Effector memory CD4-positive, alpha-beta T cell (primary cell): ENCODE measurements around the gene ANGPT4.

Experiments
- DNase-seq, 3 donors: peaks; one replicate each; pipeline ENCODE4 v3.0.0-alpha.2; 2020
- H3K27ac ChIP-seq: 2 replicates; pipeline ENCODE4 v1.7.0; 2013; ENCODE audit warnings: mild to moderate bottlenecking, low read length, moderate library complexity; ENCODE audit not compliant: insufficient read depth, poor library complexity, severe bottlenecking
- H3K27me3 ChIP-seq: replicated peaks from 2 replicates; pipeline ENCODE4 v1.7.0; 2013; ENCODE audit warnings: mild to moderate bottlenecking, low read length; ENCODE audit not compliant: insufficient read depth, control insufficient read depth, poor library complexity, severe bottlenecking
- H3K36me3 ChIP-seq: 2 replicates; pipeline ENCODE4 v1.7.0; 2013; ENCODE audit warnings: mild to moderate bottlenecking, low read length, moderate library complexity; ENCODE audit not compliant: control insufficient read depth, insufficient read depth
- H3K4me1 ChIP-seq: 2 replicates; pipeline ENCODE4 v1.7.0; 2013; ENCODE audit warnings: low read length, mild to moderate bottlenecking; ENCODE audit not compliant: control insufficient read depth, insufficient read depth, poor library complexity, severe bottlenecking
- H3K4me3 ChIP-seq: 2 replicates; pipeline ENCODE4 v1.7.0; 2013; ENCODE audit warnings: low read length, low read depth, mild to moderate bottlenecking; ENCODE audit not compliant: insufficient read depth, poor library complexity, severe bottlenecking
- H3K9me3 ChIP-seq: 2 replicates; pipeline ENCODE4 v1.7.0; 2013; ENCODE audit warnings: mild to moderate bottlenecking, low read length, moderate library complexity; ENCODE audit not compliant: control insufficient read depth

ANGPT4 gene

DNA sequence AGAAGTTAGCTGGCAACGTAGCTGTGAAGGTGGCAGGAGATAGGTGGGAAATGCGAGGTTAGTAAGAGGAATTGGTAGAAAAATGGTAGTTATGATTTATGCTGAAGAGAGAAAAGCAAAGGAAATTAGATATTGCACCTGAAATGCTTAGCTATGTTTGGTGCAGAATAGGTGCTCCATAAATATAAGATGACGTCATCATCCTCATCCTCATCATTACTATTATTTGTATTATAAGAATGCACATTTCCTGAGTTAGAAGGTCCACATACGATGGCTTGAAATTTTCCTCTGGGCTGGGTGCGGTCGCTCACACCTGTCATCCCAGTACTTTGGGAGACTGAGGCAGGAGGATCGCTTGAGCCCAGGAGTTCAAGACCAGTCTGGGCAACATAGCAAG lies 39.5 kb upstream of the ANGPT4 start:
- H3K9me3 ChIP-seq = no peaks in the 10 kb centered on the region
- no peaks in the 10 kb centered on the region for H3K4me1 ChIP-seq
- H3K4me3 ChIP-seq = no peak overlapping the region
- H3K36me3 ChIP-seq = no peaks in the 10 kb centered on the region
- H3K27me3 ChIP-seq = peaks cover 6% of the 10 kb centered on the region
- no peak overlapping the region for H3K27ac ChIP-seq
- DNase-seq = no peak

DNA sequence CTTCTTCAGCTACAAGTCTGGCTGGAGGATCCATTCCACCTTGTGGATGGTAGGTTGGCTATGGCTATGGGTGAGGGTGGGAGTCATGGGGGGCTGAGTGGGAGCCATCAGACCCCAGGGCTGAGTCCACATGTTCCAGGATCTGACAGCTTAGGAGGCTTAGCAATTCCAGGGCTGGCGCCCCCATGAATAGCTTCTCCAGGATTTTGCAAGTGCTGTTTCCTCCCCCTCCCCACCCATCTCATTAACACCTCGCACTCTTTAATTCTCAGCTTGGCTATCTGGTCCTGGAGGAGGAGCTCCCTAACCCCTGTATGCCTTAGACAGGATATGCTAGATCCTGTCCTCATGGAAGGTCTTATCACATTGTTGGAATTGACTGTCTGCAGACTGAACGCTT lies 39.0 kb upstream of the ANGPT4 start:
- Histone ChIP-seq H3K4me3 (no peak overlapping the region), H3K9me3 (no peaks in the 10 kb centered on the region)

DNA sequence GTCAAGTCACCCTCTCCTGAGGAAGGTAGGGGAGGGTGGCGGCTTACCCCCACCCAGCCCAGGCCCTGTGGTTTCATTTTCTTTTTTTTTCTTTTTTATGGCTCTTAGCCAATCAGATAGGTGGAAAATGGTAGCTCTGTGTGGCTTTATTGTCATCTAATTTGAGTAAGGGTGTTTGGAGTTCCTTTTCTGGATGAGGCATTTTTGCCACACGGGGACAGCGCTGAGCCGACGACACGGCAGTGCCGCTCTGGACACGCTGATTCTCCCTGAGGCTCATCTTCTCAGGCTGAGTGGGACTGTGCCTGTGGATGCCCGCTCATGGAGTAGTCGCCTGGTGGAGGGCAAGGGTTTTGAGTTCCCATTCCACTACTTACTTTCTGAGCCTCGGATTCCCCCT lies 37.6 kb upstream of the ANGPT4 start:
- no peak for DNase-seq
- no peaks in the 10 kb centered on the region for H3K9me3 ChIP-seq
- no peak overlapping the region for H3K27ac ChIP-seq
- H3K27me3 ChIP-seq = peaks cover 6% of the 10 kb centered on the region
- H3K4me3 ChIP-seq = no peak overlapping the region
- no peaks in the 10 kb centered on the region for H3K4me1 ChIP-seq
- H3K36me3 ChIP-seq = no peaks in the 10 kb centered on the region

More for the DNA sequence above, 39.0 kb upstream of the ANGPT4 start:
- peaks cover 6% of the 10 kb centered on the region for H3K27me3 ChIP-seq
- no peaks in the 10 kb centered on the region for H3K36me3 ChIP-seq
- no peak overlapping the region for H3K27ac ChIP-seq
- H3K4me1 ChIP-seq = no peaks in the 10 kb centered on the region
- no peak for DNase-seq

DNA sequence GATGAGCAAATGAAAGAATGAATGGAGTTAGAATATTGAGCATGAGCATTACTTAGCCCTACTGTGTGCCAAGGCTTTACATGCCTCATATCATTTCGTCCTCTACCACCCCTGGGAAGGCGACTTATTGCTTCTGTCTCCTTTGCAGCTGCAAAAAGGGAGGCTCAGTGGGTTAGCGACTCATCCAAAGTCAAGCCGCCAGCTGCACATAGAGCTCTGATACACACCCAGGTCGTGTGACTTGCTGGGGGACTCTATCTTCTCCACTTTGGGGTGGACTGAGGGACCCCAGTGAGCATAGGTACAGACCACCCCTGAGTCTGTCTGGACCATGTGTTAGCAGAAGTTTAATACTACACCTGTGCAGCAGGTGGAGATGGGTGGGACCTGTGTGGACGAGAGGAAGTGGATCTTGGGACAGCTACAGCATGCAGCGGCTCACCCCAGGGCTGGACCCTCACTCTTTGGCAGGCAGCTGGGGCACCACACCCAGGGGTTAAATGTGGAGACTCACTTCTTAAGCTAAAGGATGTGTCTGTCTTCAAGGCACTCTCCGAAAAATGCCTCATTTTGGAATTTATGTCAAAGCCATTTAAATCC lies 36.2 kb upstream of the ANGPT4 start:
- H3K4me1 ChIP-seq = no peaks in the 10 kb centered on the region
- H3K27me3 ChIP-seq = peaks cover 6% of the 10 kb centered on the region
- DNase-seq = no peak
- no peaks in the 10 kb centered on the region for H3K9me3 ChIP-seq
- no peak overlapping the region for H3K4me3 ChIP-seq
- no peak overlapping the region for H3K27ac ChIP-seq
- no peaks in the 10 kb centered on the region for H3K36me3 ChIP-seq

GRCh38 chr20:951384-952169 lies 35.4 kb upstream of the ANGPT4 start:
- H3K27me3 ChIP-seq = peaks cover 5% of the 10 kb centered on the region
- H3K27ac ChIP-seq = no peak overlapping the region
- no peak for DNase-seq
- no peaks in the 10 kb centered on the region for H3K36me3 ChIP-seq
- H3K4me3 ChIP-seq = no peak overlapping the region
- no peaks in the 10 kb centered on the region for H3K9me3 ChIP-seq
- no peaks in the 10 kb centered on the region for H3K4me1 ChIP-seq

- no peak overlapping the region for H3K4me3 ChIP-seq
- no peak for DNase-seq
- H3K4me1 ChIP-seq = no peaks in the 10 kb centered on the region
- H3K27me3 ChIP-seq = peaks cover 3% of the 10 kb centered on the region
- H3K27ac ChIP-seq = no peak overlapping the region
- no peaks in the 10 kb centered on the region for H3K36me3 ChIP-seq
- no peaks in the 10 kb centered on the region for H3K9me3 ChIP-seq
These were observed 33.6 kb upstream of the ANGPT4 start for GRCh38 chr20:949717-950116.

DNA sequence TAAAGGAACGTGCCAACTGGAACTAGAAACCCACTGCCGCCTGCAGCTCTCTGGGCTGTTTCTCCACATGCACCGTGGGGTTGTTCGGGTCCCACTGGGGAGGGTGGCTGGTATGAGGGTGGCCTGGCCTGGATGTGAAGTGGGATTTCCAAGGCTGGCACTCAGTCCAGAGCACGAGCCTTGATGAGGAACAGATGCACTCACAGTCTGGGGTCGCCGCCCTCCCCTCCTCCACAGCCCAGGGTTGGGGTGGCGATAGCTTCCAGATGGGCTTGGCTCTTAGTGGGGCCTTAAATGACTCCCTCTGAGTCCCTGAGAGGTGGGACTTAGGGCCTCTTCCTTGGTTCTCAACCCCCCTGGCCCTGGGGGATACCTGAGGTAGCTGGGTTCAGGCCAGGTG lies 30.7 kb upstream of the ANGPT4 start:
- Histone ChIP-seq H3K4me3 (no peak overlapping the region), H3K4me1 (no peaks in the 10 kb centered on the region), H3K27ac (no peak overlapping the region), H3K27me3 (no peaks in the 10 kb centered on the region), H3K36me3 (no peaks in the 10 kb centered on the region), H3K9me3 (no peaks in the 10 kb centered on the region)
- no peak for DNase-seq

GRCh38 chr20:945841-946240 lies 29.7 kb upstream of the ANGPT4 start:
- no peak overlapping the region for H3K4me3 ChIP-seq
- no peaks in the 10 kb centered on the region for H3K27me3 ChIP-seq
- H3K4me1 ChIP-seq = no peaks in the 10 kb centered on the region
- DNase-seq = no peak
- no peaks in the 10 kb centered on the region for H3K36me3 ChIP-seq
- no peak overlapping the region for H3K27ac ChIP-seq
- H3K9me3 ChIP-seq = no peaks in the 10 kb centered on the region

DNA sequence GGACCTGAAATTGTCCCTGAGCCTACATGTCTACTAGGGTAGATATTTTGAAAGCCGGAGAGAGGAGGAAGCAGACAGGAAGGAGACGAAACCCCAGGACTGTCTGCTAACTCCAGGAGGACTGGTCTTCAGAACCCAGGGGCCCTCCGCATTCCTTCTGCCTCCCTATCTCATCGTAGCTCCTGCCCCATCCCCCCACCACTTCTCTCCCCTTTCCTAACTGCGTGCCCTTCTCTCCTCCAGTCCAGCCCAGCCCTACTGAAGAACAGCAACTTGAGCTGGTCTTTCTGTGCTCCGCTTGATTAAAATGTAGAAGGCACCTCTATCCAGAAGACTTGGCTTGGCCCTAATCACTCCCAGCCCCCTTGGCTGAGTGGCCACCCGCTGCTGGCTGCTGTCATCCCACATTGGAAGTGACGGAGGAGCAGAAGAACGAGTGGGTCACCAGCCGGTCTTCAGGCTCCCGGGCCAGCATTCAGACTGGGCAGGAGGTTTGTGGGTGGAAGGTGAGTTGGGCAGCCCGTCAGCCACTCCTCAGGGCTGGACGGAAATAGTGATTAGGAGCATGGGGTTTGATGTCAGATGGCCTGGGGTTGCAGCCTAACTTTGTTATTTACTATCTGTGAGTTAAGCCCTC lies 28.8 kb upstream of the ANGPT4 start:
- Histone ChIP-seq H3K27ac (no peak overlapping the region), H3K27me3 (no peaks in the 10 kb centered on the region), H3K9me3 (no peaks in the 10 kb centered on the region), H3K4me3 (no peak overlapping the region), H3K36me3 (no peaks in the 10 kb centered on the region), H3K4me1 (no peaks in the 10 kb centered on the region)
- DNase-seq = no peak

GRCh38 chr20:944148-944547 lies 28.0 kb upstream of the ANGPT4 start:
- Histone ChIP-seq H3K27ac (no peak overlapping the region), H3K4me3 (no peak overlapping the region), H3K36me3 (no peaks in the 10 kb centered on the region), H3K9me3 (no peaks in the 10 kb centered on the region), H3K27me3 (no peaks in the 10 kb centered on the region), H3K4me1 (no peaks in the 10 kb centered on the region)
- no peak for DNase-seq
